NB4 (cell line): ENCODE results near the gene LIN37.

Source experiments
- CTCF ChIP-seq: IDR thresholded peaks from one replicate; pipeline ENCODE4 v1.5.1; 2012; ENCODE audit warnings: low read depth, low read length
- MYC ChIP-seq: IDR thresholded peaks from 2 replicates; pipeline ENCODE4 v1.6.1; 2011; ENCODE audit warnings: low read depth, low read length
- POLR2A ChIP-seq: IDR thresholded peaks from 2 replicates; pipeline ENCODE4 v1.6.1; 2011; ENCODE audit warnings: mild to moderate bottlenecking; ENCODE audit not compliant: insufficient read length; ENCODE audit errors: extremely low read depth

GRCh38 chr19:35764432-35765315, 16.3 kb downstream of the LIN37 start:
- TF ChIP-seq CTCF (no peak), POLR2A (no peak), MYC (no peak)
